HG03060 (cell line): ENCODE data around the gene CTNNBL1.
"Not testable (repeated sequence)": the region's sequence is repeated elsewhere in the genome, so short reads cannot be mapped to it uniquely, and the experiment has no call there.

Source experiments
- ATAC-seq: cut with Tn5 transposase; IDR thresholded peaks from one replicate; pipeline ENCODE4 v1.9.1; 2021; ENCODE audit warnings: low read depth, moderate number of reproducible peaks; ENCODE audit not compliant: unreplicated experiment

Gene CTNNBL1

GRCh38 chr20:37704955-37705354 lies 11.1 kb downstream of the CTNNBL1 start:
- no peak for ATAC-seq

DNA sequence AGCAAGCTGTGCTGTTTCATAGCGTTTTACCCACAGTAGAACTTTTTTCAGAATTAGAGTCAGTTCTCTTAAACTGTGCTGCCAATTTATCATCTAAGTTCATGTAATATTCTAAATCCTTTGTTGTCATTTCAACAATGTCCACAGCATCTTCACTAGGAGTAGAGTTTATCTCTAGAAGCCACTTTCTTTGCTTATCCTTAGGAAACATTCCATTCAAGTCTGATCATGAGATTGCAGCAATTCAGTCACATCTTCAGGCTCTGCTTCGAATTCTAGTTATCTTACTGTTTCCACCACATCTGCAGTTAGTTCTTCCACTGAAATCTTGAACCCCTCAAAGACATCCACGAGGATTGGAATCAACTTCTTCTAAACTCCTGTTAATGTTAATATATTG lies 12.5 kb downstream of the CTNNBL1 start:
- ATAC-seq: no peak

GRCh38 chr20:37711001-37711400 lies 17.2 kb downstream of the CTNNBL1 start:
- ATAC-seq: no peak

DNA sequence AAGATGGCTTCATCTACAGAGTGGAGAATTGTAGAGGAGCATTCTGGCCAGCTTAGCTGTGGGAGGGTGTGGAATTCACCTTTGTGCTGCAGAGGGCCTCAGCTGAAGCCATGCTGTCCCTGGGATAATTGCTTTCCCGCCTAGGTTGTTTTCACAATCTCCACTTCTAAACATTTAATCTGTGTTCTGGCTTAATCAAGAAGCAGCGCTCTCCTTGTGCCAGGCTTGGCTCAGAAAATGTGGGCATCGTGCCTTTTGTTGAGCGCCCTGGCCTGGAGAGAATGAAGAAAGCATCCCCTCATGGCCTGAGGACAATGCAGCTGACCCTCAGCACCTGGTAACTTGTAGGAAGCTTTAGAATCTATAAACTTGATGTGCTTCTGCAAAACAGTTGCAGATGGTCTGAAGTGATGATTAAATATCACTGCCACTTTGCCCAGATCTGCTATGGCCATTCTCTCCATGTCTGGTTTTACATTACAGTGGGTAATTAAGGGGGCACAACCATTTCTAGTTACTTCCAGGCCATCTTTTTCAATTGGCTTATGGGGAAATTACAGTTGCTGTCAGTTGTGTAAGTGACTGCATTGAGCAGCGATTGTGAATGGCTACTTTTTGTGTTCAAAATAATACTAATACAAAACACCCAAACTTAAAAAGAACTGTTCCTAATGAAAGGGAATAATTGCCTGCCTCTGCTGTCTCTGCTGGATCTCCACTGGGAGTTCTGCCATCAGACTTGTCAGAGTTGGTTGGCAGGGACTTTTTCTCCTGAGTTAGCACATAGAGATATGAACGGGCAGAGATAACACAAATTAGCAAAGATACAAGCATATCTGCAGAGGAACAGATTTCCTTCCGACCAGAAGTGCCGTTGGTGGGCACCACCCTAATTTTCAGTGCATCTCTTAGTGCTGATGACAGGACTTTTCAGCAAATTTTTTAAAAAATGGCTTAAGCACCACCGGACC lies 18.4 kb downstream of the CTNNBL1 start:
- ATAC-seq: no peak

DNA sequence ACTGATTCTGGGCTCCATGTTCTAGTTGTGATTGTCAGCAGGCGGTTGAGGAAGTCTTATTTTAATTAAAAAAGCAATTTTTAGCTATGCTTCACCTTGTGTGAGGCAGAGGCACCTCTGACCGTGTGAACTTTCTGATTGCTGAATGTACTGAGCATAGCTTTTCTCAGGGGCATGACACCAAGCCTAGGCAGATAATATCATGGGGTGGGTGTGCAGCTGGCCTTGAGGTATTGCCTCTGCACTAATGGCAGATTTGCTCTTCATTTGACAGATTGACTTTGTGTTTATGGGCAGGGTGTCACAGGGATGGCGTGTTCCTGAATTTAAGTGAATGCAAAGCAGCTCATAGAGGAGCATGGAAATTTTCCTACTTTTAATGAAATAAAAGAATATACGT lies 19.6 kb downstream of the CTNNBL1 start:
- ATAC-seq: no peak

DNA sequence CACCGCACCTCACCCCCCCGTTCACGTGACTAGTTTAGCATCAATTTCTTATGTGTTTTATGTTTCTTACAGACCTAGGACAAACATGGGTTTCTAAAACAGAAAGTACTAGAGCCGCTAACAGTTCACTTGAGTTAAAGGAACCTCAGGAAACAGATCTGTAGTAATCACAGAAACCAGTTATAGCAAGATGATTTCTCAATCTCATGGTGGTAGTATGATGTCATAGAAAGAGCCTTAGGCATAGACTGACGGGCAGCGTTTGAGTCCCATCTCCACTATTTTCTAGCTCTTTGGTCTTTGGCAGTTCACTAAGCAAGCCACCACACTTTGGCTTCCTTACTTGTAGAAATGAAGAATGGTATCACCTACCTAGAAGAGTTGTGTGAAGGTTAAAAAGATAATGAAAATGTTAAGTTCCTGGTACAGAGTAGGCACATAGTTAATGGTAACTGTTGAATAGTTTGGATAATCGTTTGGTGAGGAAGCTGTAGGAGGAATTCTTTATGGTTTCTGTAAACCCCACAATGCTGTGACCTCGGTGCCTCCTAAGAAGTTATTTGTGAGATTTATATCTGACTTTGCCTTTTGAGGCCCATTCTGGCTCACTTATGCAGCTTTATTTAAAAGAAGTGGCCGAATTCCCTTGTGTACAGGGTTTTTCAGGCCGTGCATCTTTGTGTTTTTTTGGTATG lies 21.3 kb downstream of the CTNNBL1 start:
- no peak for ATAC-seq

GRCh38 chr20:37721751-37722150 lies 27.9 kb downstream of the CTNNBL1 start:
- ATAC-seq: no peak

DNA sequence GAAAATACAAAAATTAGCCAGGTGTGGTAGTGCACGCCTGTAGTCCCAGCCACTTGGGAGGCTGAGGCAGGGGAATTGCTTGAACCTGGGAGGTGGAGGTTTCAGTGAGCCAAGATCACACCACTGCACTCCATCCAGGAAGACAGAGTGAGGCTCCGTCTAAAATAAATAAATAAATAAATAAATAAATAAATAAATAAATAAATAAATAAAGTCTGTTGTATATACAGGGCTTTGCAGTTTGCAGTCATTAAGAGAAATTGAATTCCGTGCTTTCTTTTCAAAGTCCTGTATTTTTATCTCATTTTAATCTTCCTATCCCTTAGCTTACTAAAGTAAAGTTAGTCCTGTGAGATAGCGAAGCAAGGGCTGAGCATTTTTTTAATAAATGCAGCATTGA lies 28.5 kb downstream of the CTNNBL1 start:
- not testable (repeated sequence) for ATAC-seq

DNA sequence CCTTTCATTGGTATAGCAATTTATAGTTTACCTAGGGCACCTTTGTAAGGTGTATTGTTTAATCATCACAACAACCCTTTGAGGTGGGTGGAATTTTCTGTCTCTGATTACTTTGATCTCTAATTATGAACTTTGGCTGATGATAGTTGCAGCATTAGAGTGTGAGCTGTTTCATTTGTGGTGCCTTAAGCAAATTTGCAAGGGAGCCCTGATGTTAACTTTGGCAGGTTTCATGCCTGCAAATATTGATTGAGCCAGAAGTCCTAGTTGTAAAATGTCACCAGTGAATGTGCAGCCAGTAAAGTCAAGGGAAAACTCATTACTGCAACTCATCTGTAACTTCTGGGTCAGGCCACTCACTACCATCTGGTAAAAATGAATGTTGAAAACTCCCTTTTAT lies 29.8 kb downstream of the CTNNBL1 start:
- ATAC-seq: no peak

GRCh38 chr20:37725165-37725564 lies 31.3 kb downstream of the CTNNBL1 start:
- ATAC-seq: no peak

DNA sequence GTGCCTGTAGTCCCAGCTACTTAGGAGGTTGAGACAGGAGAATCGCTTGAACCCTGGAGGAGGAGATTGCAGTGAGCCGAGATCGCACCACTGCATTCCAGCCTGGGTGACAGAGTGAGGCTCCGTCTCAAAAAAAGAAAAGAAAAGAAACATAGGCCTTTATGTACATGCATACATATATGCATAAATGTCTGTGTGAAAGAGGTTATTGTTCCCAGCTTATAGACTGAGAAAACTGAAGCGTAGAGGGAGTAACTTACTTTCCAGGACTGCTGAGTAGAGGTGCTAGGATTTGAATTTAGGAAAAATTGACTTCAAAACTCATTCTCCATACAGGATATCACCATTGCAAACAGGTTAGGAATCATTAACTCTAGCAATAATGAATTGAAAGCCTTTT lies 32.0 kb downstream of the CTNNBL1 start:
- ATAC-seq: no peak

GRCh38 chr20:37726321-37726720 lies 32.5 kb downstream of the CTNNBL1 start:
- no peak for ATAC-seq

GRCh38 chr20:37726971-37727956 lies 33.4 kb downstream of the CTNNBL1 start:
- no peak for ATAC-seq

DNA sequence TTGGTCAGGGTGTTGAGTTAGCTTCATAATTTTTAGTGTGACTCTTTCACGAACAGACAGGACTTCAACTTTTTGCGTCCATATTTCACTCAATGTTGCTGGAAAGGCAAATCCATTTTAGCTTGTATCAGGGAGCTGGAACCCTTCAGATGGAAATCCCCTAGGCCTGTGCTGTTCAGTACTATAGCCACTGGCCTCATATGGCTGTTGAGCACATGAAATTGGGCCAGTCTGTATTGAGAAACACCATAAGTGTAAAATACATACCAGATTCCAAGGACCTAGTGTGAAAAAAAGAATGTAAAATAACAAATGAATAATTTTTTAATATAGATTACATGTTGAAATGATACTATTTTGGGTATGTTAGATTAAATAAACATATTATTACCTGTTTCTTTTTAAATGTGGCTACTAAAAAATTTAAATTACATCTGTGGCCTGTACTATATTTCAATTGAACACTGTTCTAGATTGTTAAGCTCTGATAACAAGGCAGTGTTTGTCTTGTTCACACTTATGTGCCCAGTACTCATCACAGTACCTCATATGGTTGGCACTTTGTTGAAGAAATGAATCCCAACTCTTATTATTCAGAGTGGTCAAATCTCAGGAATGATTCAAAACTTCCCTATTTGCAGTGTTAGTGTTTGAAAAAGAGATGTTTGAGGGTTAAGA lies 34.3 kb downstream of the CTNNBL1 start:
- ATAC-seq: no peak

- no peak for ATAC-seq
These were observed 34.8 kb downstream of the CTNNBL1 start for GRCh38 chr20:37728635-37728983.

DNA sequence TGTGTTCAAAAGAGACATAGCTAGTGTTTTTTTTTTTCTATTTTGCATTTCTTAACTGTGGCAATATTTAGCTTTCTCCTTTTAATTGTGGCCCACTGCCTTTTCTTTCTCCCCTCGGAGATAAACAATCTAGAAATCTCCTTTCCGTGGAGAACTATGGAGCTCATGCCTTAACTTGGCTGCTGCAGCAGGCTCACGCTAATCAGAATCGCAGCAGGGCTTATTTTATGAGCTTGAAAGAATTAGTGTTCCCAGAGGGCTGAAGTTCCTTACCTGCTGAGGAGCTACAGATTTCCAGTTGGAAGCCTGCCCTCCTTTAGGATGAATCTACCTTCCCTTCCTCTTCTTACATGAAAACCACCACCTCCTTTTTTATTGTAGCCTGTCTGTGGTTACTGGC lies 35.6 kb downstream of the CTNNBL1 start:
- ATAC-seq: no peak

GRCh38 chr20:37729909-37730308 lies 36.1 kb downstream of the CTNNBL1 start:
- no peak for ATAC-seq

- ATAC-seq: no peak
These were observed 39.6 kb downstream of the CTNNBL1 start for GRCh38 chr20:37733416-37733815.

GRCh38 chr20:37734228-37734985 lies 40.6 kb downstream of the CTNNBL1 start:
- ATAC-seq: no peak
